CD8-positive, alpha-beta memory T cell (primary cell): Measurements from ENCODE around the gene TARDBP. TPM values are rescaled to one million over a fixed set of nuclear protein-coding genes. Genes with fewer than 3 reads are reported as not detected.

ENCODE experiments used
- CTCF ChIA-PET: fragments of 350-600 bp; sonication (Branson Sonifier 250); formaldehyde crosslinking; loops from one replicate; lab custom pipeline; 2021; ENCODE audit warnings: antibody characterized with exemption; lab: Charles Lee
- POLR2A ChIA-PET: fragments of 350-600 bp; sonication (Branson Sonifier 250); formaldehyde crosslinking; loops from one replicate; lab custom pipeline; 2021; ENCODE audit warnings: antibody characterized with exemption; lab: Charles Lee
- DNase-seq, 5 donors: peaks; one replicate each; pipeline versions ENCODE4 v3.0.0 to v3.0.0-alpha.2; 2020 to 2022; ENCODE audit warnings: mixed read lengths in 1 of 5
- H3K27ac ChIP-seq: one replicate; pipeline ENCODE4 v1.7.0; 2013; ENCODE audit warnings: low read depth, mild to moderate bottlenecking, low read length, moderate library complexity
- H3K27me3 ChIP-seq: 2 replicates; pipeline ENCODE4 v1.7.0; 2013; ENCODE audit warnings: low read length, mild to moderate bottlenecking; ENCODE audit not compliant: insufficient read depth, poor library complexity, severe bottlenecking
- H3K36me3 ChIP-seq: 2 replicates; pipeline ENCODE4 v1.7.0; 2013; ENCODE audit warnings: mild to moderate bottlenecking, low read length, moderate library complexity; ENCODE audit not compliant: insufficient read depth
- H3K4me1 ChIP-seq: 2 replicates; pipeline ENCODE4 v1.7.0; 2013; ENCODE audit warnings: mild to moderate bottlenecking, low read length, moderate library complexity; ENCODE audit not compliant: insufficient read depth
- H3K4me3 ChIP-seq: 2 replicates; pipeline ENCODE4 v1.7.0; 2013; ENCODE audit warnings: mild to moderate bottlenecking, low read length
- H3K9me3 ChIP-seq: 2 replicates; pipeline ENCODE4 v1.7.0; 2013; ENCODE audit warnings: mild to moderate bottlenecking, low read length
- H3K27ac Mint-ChIP-seq, 8 donors: one replicate each; pipeline ENCODE4 v1.8.0; 2020 to 2021; ENCODE audit warnings: mixed read lengths in 8 of 8, mild to moderate bottlenecking in 6 of 8, inconsistent platforms in 3 of 8, moderate library complexity in 3 of 8
- H3K27me3 Mint-ChIP-seq, 2 donors: one replicate each; pipeline ENCODE4 v1.8.0; 2020 to 2021; ENCODE audit warnings: mixed read lengths in 2 of 2, mild to moderate bottlenecking in 1 of 2, moderate library complexity in 1 of 2
- H3K36me3 Mint-ChIP-seq, 3 donors: one replicate each; pipeline ENCODE4 v1.8.0; 2020 to 2021; ENCODE audit warnings: mixed read lengths in 3 of 3, inconsistent platforms in 1 of 3, mild to moderate bottlenecking in 1 of 3
- H3K4me1 Mint-ChIP-seq, 3 donors: one replicate each; pipeline ENCODE4 v1.8.0; 2020 to 2021; ENCODE audit warnings: mixed read lengths in 3 of 3, inconsistent platforms in 1 of 3, mild to moderate bottlenecking in 1 of 3
- H3K4me3 Mint-ChIP-seq, 7 donors: one replicate each; pipeline ENCODE4 v1.8.0; 2020 to 2021; ENCODE audit warnings: mixed read lengths in 7 of 7, mild to moderate bottlenecking in 6 of 7, moderate library complexity in 4 of 7, inconsistent platforms in 2 of 7
- H3K9me3 Mint-ChIP-seq, 5 donors: one replicate each; pipeline ENCODE4 v1.8.0; 2020 to 2022; ENCODE audit warnings: mixed read lengths in 5 of 5, mild to moderate bottlenecking in 3 of 5, moderate library complexity in 2 of 5, inconsistent platforms in 1 of 5
- polyA plus RNA-seq: library from polyadenylated mRNA; unstranded; fragments of 300-500 nt; fragmentation: Illumina TruSeq; gene quantifications from one replicate; pipeline ENCODE4 v1.2.3, GENCODE V29; 2021
- total RNA-seq, 2 experiments: library from RNA; stranded (reverse); gene quantifications; one replicate each; pipeline ENCODE4 v1.2.3, GENCODE V29; 2021

Gene TARDBP
- total and polyA plus RNA-seq, 3 experiments from 2014 or later: 74.5 to 239 (median 215) TPM

GRCh38 chr1:11065796-11066195, 53.3 kb downstream of the TARDBP start:
- ChIA-PET CTCF (interaction anchor here (1.3 kb wide), 1 partner anchor 28 kb away, joined by 3 read pairs; no protein-coding TSS in a partner anchor), POLR2A (no interaction called here)
- no peak for DNase-seq
- Mint-ChIP-seq H3K27me3 (no peaks in the 10 kb centered on the region), H3K4me1 (peaks cover 24 to 26% (median 25%) of the 10 kb centered on the region in 3 donors), H3K27ac (no peak overlapping the region), H3K36me3 (peaks cover 3 to 69% (median 18%) of the 10 kb centered on the region in 3 donors), H3K4me3 (no peak overlapping the region), H3K9me3 (no peaks in the 10 kb centered on the region)
- Histone ChIP-seq H3K36me3 (peaks cover 35% of the 10 kb centered on the region), H3K9me3 (no peaks in the 10 kb centered on the region), H3K27me3 (no peaks in the 10 kb centered on the region), H3K4me1 (peaks cover 15% of the 10 kb centered on the region), H3K4me3 (no peak overlapping the region), H3K27ac (no peak overlapping the region)

- H3K4me3 Mint-ChIP-seq: no peak overlapping the region
- peaks cover 3 to 84% (median 22%) of the 10 kb centered on the region in 3 donors for H3K36me3 Mint-ChIP-seq
- Histone ChIP-seq H3K4me1 (peaks cover 4% of the 10 kb centered on the region), H3K9me3 (no peaks in the 10 kb centered on the region), H3K36me3 (peaks cover 55% of the 10 kb centered on the region), H3K4me3 (no peak overlapping the region), H3K27me3 (no peaks in the 10 kb centered on the region), H3K27ac (no peak overlapping the region)
- CTCF ChIA-PET: interaction anchor here (1.8 kb wide), 1 partner anchor 31 kb away, joined by 5 read pairs; no protein-coding TSS in a partner anchor
- peak overlapping the region in 2 of 8 donors; percentile 54 to 84 for H3K27ac Mint-ChIP-seq
- DNase-seq: no peak
- POLR2A ChIA-PET: no interaction called here
- H3K4me1 Mint-ChIP-seq: peaks cover 5 to 8% (median 6%) of the 10 kb centered on the region in 3 donors
- no peaks in the 10 kb centered on the region for H3K27me3 Mint-ChIP-seq
- H3K9me3 Mint-ChIP-seq: no peaks in the 10 kb centered on the region
Measured at GRCh38 chr1:11067716-11068599, 55.5 kb downstream of the TARDBP start.

- Histone ChIP-seq H3K9me3 (no peaks in the 10 kb centered on the region), H3K36me3 (peaks cover 64% of the 10 kb centered on the region), H3K27me3 (no peaks in the 10 kb centered on the region), H3K4me1 (no peaks in the 10 kb centered on the region), H3K4me3 (no peak overlapping the region), H3K27ac (no peak overlapping the region)
- Mint-ChIP-seq H3K9me3 (no peaks in the 10 kb centered on the region), H3K27me3 (no peaks in the 10 kb centered on the region), H3K36me3 (peaks cover 3 to 84% (median 22%) of the 10 kb centered on the region in 3 donors), H3K4me1 (peaks cover 0 to 2% (median 0%) of the 10 kb centered on the region in 3 donors), H3K27ac (peak overlapping the region in 4 of 8 donors; percentile 27 to 61 (median 46)), H3K4me3 (no peak overlapping the region)
- no peak for DNase-seq
- CTCF ChIA-PET: interaction anchor here (1.8 to 2.8 kb wide), 2 partner anchors 31 kb away, joined by 5 to 11 read pairs; no protein-coding TSS in a partner anchor
- POLR2A ChIA-PET: no interaction called here
Measured at GRCh38 chr1:11068600-11069473, 56.4 kb downstream of the TARDBP start.

GRCh38 chr1:11070876-11071275, 58.4 kb downstream of the TARDBP start:
- no peaks in the 10 kb centered on the region for H3K27me3 Mint-ChIP-seq
- no peak overlapping the region for H3K4me3 ChIP-seq

GRCh38 chr1:11071463-11072215, 59.2 kb downstream of the TARDBP start:
- no peak overlapping the region for H3K4me3 Mint-ChIP-seq
- Histone ChIP-seq H3K9me3 (no peaks in the 10 kb centered on the region), H3K36me3 (peaks cover 79% of the 10 kb centered on the region), H3K27me3 (no peaks in the 10 kb centered on the region), H3K27ac (no peak overlapping the region), H3K4me1 (no peaks in the 10 kb centered on the region), H3K4me3 (no peak overlapping the region)
- DNase-seq: no peak
- CTCF ChIA-PET: interaction anchor here (2.1 to 2.8 kb wide), 2 partner anchors 11 to 34 kb away, joined by 7 to 11 read pairs; partner anchors contain the start of gene SRM
- POLR2A ChIA-PET: no interaction called here
- H3K9me3 Mint-ChIP-seq: no peaks in the 10 kb centered on the region
- peaks cover 3 to 91% (median 16%) of the 10 kb centered on the region in 3 donors for H3K36me3 Mint-ChIP-seq
- H3K4me1 Mint-ChIP-seq: peaks cover 0 to 2% (median 0%) of the 10 kb centered on the region in 3 donors
- H3K27me3 Mint-ChIP-seq: no peaks in the 10 kb centered on the region
- H3K27ac Mint-ChIP-seq: peak overlapping the region in 3 of 8 donors; percentile 39 to 80 (median 79)

More at GRCh38 chr1:11070876-11071275, 58.4 kb downstream of the TARDBP start:
- ChIA-PET POLR2A (no interaction called here), CTCF (interaction anchor here (2.1 to 2.8 kb wide), 2 partner anchors 10 to 33 kb away, joined by 7 to 11 read pairs; partner anchors contain the start of gene SRM)
- Mint-ChIP-seq H3K4me3 (no peak overlapping the region), H3K27ac (no peak overlapping the region), H3K36me3 (peaks cover 3 to 90% (median 17%) of the 10 kb centered on the region in 3 donors), H3K9me3 (no peaks in the 10 kb centered on the region), H3K4me1 (peaks cover 0 to 2% (median 0%) of the 10 kb centered on the region in 3 donors)
- Histone ChIP-seq H3K36me3 (peaks cover 77% of the 10 kb centered on the region), H3K9me3 (no peaks in the 10 kb centered on the region), H3K27me3 (no peaks in the 10 kb centered on the region), H3K4me1 (no peaks in the 10 kb centered on the region), H3K27ac (no peak overlapping the region)
- no peak for DNase-seq

GRCh38 chr1:11072216-11072917, 59.9 kb downstream of the TARDBP start:
- H3K4me1 ChIP-seq: no peaks in the 10 kb centered on the region
- H3K36me3 ChIP-seq: peaks cover 83% of the 10 kb centered on the region
- H3K27me3 ChIP-seq: no peaks in the 10 kb centered on the region
- Mint-ChIP-seq H3K4me1 (peaks cover 0 to 2% (median 0%) of the 10 kb centered on the region in 3 donors), H3K27ac (peak overlapping the region in 3 of 8 donors; percentile 17 to 50 (median 48)), H3K36me3 (peaks cover 3 to 92% (median 15%) of the 10 kb centered on the region in 3 donors), H3K4me3 (no peak overlapping the region), H3K27me3 (no peaks in the 10 kb centered on the region), H3K9me3 (no peaks in the 10 kb centered on the region)
- H3K27ac ChIP-seq: no peak overlapping the region
- ChIA-PET CTCF (interaction anchor here (1.3 kb wide), 1 partner anchor 12 kb away, joined by 3 read pairs; the partner anchor contains the start of gene SRM), POLR2A (interaction anchor here (0.6 kb wide), 1 partner anchor 11 kb away, joined by 3 read pairs; no protein-coding TSS in a partner anchor)
- no peak for DNase-seq
- no peak overlapping the region for H3K4me3 ChIP-seq
- H3K9me3 ChIP-seq: no peaks in the 10 kb centered on the region
